GM20000 (cell line): ENCODE results near the gene SEZ6.
"Not testable (repeated sequence)": the region's sequence is repeated elsewhere in the genome, so short reads cannot be mapped to it uniquely, and the experiment has no call there.

Experiments
- DNase-seq: peaks from one replicate; pipeline ENCODE4 v3.0.0; 2012; ENCODE audit warnings: low spot score
- CTCF ChIP-seq: IDR thresholded peaks from 2 replicates; pipeline ENCODE4 v1.5.1; 2012; ENCODE audit warnings: mild to moderate bottlenecking, control low read depth; ENCODE audit errors: extremely low read depth, missing control alignments

Gene SEZ6

DNA sequence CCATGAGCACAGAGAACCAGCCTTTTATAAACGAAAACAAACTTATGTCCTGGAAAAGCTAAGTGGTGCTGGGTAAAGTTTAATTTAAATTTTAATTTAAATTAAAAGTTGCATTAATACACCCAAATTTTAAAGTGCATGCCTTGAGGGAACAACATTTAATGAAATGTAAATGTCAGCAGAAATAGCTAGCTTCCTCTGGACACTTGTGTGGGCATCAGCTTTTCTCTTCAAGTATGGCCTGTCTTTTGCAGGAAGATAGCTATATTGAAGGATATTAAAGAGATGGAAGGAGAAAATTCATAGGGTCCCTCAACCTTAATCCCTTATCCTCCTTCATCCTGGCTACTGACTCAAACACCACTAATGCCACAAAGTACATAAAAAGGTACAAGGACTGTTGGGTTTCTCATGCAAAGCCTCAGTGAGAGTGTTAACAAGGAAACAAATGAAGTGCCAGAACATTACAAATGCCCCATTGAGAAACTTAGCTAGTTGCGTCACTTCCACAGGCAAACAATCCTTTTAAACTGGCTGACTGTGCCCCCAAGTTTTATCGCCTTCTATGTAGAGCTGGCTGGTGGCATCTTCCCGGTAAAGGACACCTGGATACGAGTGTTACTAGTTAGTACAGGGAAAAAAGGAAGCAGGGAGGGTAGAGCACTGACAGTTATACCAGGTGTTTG, 68.6 kb downstream of the SEZ6 start:
- no peak for TF ChIP-seq CTCF
- no peak for DNase-seq

DNA sequence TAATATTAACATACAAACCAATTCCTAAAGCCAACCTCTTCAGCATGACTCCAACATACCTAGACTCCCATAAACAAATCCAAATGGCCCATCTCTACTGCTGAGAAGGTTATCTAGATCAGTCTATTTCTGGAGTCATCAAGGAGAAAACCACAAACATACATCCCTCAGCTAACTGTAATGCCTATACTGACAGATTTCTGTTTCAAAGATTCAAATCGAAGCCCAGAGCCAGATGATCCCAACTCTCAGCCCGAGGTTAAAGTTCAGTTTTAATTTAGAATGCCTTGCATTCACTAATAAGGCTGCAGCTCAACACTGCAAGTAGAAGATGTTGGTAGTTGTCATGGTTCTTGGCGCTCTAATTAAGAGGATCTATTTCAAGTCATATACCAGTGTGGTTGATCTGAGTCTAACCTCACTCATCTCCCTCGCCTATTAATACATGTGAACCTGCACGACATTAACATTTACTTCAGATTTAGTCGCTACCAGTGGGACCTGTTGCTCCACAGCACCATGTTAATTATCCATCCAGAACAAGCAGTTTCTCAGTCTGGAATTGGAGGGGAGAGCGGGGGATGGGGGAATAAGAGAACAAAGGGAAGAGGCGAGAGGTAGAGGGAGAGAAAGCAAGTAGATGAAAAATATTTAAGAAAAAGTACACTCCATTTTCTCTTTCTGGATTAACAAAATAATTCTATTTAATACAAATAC, 69.9 kb downstream of the SEZ6 start:
- DNase-seq: no peak

GRCh38 chr17:28934508-28934907, 71.3 kb downstream of the SEZ6 start:
- DNase-seq: not testable (repeated sequence)

More for the DNA sequence above, 69.9 kb downstream of the SEZ6 start:
- TF ChIP-seq CTCF: no peak

DNA sequence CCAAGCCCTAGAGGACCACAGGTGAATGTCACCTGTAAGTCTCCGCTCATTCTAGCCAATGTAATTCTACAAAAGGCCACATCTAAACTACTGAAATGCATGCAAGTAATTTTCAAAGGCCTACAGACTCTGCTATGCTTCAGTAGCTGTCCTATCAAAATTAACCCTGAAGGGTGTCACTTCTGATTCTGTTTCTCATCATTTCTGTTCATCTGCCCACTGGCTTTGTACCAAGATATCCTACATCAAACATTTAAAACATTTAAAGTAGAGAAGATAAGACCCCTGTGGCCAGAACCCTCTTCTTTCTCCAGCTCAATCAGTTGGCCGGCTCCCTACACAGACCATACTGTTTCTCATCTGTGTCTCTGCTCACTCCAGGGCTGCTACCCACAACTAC, 76.0 kb downstream of the SEZ6 start:
- TF ChIP-seq CTCF: no peak
- DNase-seq: no peak

- DNase-seq: no peak
- no peak for TF ChIP-seq CTCF
Measured at GRCh38 chr17:28928061-28928460, 77.8 kb downstream of the SEZ6 start.

- DNase-seq: no peak
- TF ChIP-seq CTCF: no peak
Measured at GRCh38 chr17:28926786-28927185, 79.0 kb downstream of the SEZ6 start.

DNA sequence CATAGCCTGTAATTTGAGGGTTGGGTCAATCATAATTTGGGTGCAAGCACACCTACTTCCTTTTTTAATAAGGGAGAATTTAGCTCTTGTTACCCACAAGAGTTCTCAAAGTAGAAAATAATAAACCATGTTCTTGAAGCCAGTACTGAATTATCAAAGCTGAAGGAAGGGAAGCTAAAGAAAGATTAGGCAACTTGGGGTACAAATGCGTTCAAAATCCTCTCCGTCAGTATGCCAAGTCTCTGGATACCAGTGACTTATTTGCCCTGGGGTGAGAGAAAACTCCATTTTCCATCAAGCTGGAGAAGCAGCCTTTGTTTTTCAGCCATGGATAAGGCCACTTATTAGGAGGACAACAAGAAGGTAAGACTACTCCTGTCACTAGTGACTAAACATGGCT, 79.5 kb downstream of the SEZ6 start:
- no peak for DNase-seq
- TF ChIP-seq CTCF: no peak

DNA sequence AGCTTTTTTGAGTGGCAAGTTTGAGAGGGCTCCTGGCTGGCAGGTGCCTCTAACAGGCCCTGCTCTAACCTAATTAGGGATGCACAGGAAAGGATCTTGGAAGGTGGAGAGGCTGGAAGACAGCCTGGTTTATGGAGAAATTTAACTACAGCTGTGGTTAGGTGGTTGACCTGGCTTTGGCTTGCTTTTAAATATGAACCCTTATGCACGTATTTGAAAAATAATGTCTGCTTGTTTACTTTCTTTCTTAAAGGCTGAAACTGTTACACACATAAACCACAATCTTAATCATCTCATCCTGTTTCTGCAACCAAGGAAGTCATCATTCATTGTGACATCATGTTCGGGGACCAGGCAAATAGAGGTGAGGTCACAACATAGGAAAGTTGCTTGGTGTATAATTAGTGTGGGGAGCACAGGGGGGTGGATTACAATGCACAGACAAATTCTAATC, 79.9 kb downstream of the SEZ6 start:
- TF ChIP-seq CTCF: no peak
- peak; percentile 56 for DNase-seq
